MM.1S (cell line): ENCODE measurements around the gene SCP2.

Source experiments
- DNase-seq: peaks from one replicate; pipeline ENCODE4 v3.0.0-alpha.2; 2015
- H2AFZ ChIP-seq: fragments of 300-600 bp; sonication (generic); 2 replicates; pipeline ENCODE4 v1.6.0; 2016; ENCODE audit warnings: antibody characterized with exemption, low read length
- H3F3A ChIP-seq: fragments of 300-600 bp; sonication (generic); 2 replicates; pipeline ENCODE4 v1.6.1; 2016; ENCODE audit warnings: mild to moderate bottlenecking, antibody characterized with exemption, low read length, moderate library complexity, mixed read lengths; ENCODE audit not compliant: insufficient read depth
- H3K27ac ChIP-seq: fragments of 300-600 bp; sonication (generic); 2 replicates; pipeline ENCODE4 v1.5.1; 2016; ENCODE audit warnings: mild to moderate bottlenecking, low read length
- H3K27me3 ChIP-seq: fragments of 300-600 bp; sonication (generic); replicated peaks from 2 replicates; pipeline ENCODE4 v1.6.0; 2016; ENCODE audit warnings: low read length; ENCODE audit not compliant: insufficient read depth
- H3K36me3 ChIP-seq: fragments of 300-600 bp; sonication (generic); replicated peaks from 2 replicates; pipeline ENCODE4 v1.6.1; 2016; ENCODE audit warnings: mild to moderate bottlenecking, low read length, mixed read lengths; ENCODE audit not compliant: insufficient read depth
- H3K4me1 ChIP-seq: fragments of 300-600 bp; sonication (generic); 2 replicates; pipeline ENCODE4 v1.6.1; 2016; ENCODE audit warnings: low read length, mixed read lengths
- H3K4me2 ChIP-seq: fragments of 300-600 bp; sonication (generic); 2 replicates; pipeline ENCODE4 v1.6.0; 2016; ENCODE audit warnings: low read depth, low read length
- H3K4me3 ChIP-seq: fragments of 300-600 bp; sonication (generic); 2 replicates; pipeline ENCODE4 v1.5.1; 2016; ENCODE audit warnings: low read length, mixed read lengths
- H3K79me2 ChIP-seq: fragments of 300-600 bp; sonication (generic); 2 replicates; pipeline ENCODE4 v1.6.1; 2016; ENCODE audit warnings: mixed run types, low read length, mixed read lengths
- H3K9ac ChIP-seq: fragments of 300-600 bp; sonication (generic); 2 replicates; pipeline ENCODE4 v1.6.1; 2016; ENCODE audit warnings: low read length, mixed read lengths
- H3K9me2 ChIP-seq: fragments of 300-600 bp; sonication (generic); replicated peaks from 2 replicates; pipeline ENCODE4 v1.6.1; 2016; ENCODE audit warnings: mild to moderate bottlenecking, low read length, mixed read lengths; ENCODE audit not compliant: insufficient read depth
- H3K9me3 ChIP-seq: fragments of 300-600 bp; sonication (generic); replicated peaks from 2 replicates; pipeline ENCODE4 v1.6.1; 2016; ENCODE audit warnings: mild to moderate bottlenecking, low read length, mixed read lengths; ENCODE audit not compliant: insufficient read depth
- H4K20me1 ChIP-seq: fragments of 300-600 bp; sonication (generic); 2 replicates; pipeline ENCODE4 v1.6.1; 2016; ENCODE audit warnings: mild to moderate bottlenecking, low read length, moderate library complexity, mixed read lengths; ENCODE audit not compliant: insufficient read depth
- CTCF ChIP-seq: fragments of 300-600 bp; sonication (generic); IDR thresholded peaks from 2 replicates; pipeline ENCODE4 v1.5.1; 2016; ENCODE audit warnings: antibody characterized with exemption, low read length, mixed read lengths
- EZH2 ChIP-seq: fragments of 300-600 bp; sonication (generic); optimal IDR thresholded peaks from 2 replicates; pipeline ENCODE3; 2017; ENCODE audit warnings: low read depth, mild to moderate bottlenecking, antibody characterized with exemption, low read length, mixed read lengths
- EZH2phosphoT487 ChIP-seq: fragments of 300-600 bp; sonication (generic); IDR thresholded peaks from 2 replicates; pipeline ENCODE4 v1.6.1; 2018; ENCODE audit warnings: antibody characterized with exemption, low read length

The SCP2 gene

GRCh38 chr1:52920791-52921291 is 6.2 kb upstream of the SCP2 start:
- Histone ChIP-seq H3K27me3 (no peaks in the 10 kb centered on the region), H3K4me1 (no peaks in the 10 kb centered on the region), H3K9ac (no peak overlapping the region), H3F3A (no peaks in the 10 kb centered on the region), H3K36me3 (no peaks in the 10 kb centered on the region), H3K4me3 (peak overlapping the region; percentile 57), H2AFZ (peak overlapping the region; percentile 78), H4K20me1 (no peaks in the 10 kb centered on the region), H3K4me2 (peak overlapping the region; percentile 64; the same call in 1 of the 2 replicates), H3K9me2 (no peaks in the 10 kb centered on the region), H3K9me3 (no peaks in the 10 kb centered on the region), H3K27ac (no peak overlapping the region), H3K79me2 (no peaks in the 10 kb centered on the region)
- no peak for DNase-seq
- TF ChIP-seq EZH2 (no peak), EZH2phosphoT487 (no peak), CTCF (no peak)

GRCh38 chr1:52925571-52926005 is 1.5 kb upstream of the SCP2 start:
- Histone ChIP-seq H3K4me2 (no peak overlapping the region), H3K9ac (no peak overlapping the region), H3F3A (no peaks in the 10 kb centered on the region), H2AFZ (no peak overlapping the region), H4K20me1 (no peaks in the 10 kb centered on the region), H3K9me2 (no peaks in the 10 kb centered on the region), H3K4me3 (no peak overlapping the region), H3K27ac (no peak overlapping the region), H3K79me2 (peaks cover 3% of the 10 kb centered on the region; the same call in 1 of the 2 replicates), H3K27me3 (no peaks in the 10 kb centered on the region), H3K9me3 (no peaks in the 10 kb centered on the region), H3K4me1 (0 out of 2 replicates have a peak, but pooled peaks cover 2% of the 10 kb centered on the region), H3K36me3 (no peaks in the 10 kb centered on the region)
- TF ChIP-seq CTCF (no peak), EZH2 (no peak), EZH2phosphoT487 (no peak)
- no peak for DNase-seq

GRCh38 chr1:52926864-52927211 is 238 bp upstream of the SCP2 start:
- DNase-seq = no peak
- no peaks in the 10 kb centered on the region for H3K27me3 ChIP-seq
- H3K36me3 ChIP-seq = no peaks in the 10 kb centered on the region
- H4K20me1 ChIP-seq = no peaks in the 10 kb centered on the region
- H3K27ac ChIP-seq = no peak overlapping the region
- no peak for TF ChIP-seq CTCF
- no peak for TF ChIP-seq EZH2
- TF ChIP-seq EZH2phosphoT487 = no peak
- 0 out of 2 replicates have a peak, but pooled peaks cover 2% of the 10 kb centered on the region for H3K4me1 ChIP-seq
- peak overlapping the region; percentile 41; the same call in 1 of the 2 replicates for H3K9ac ChIP-seq
- peak overlapping the region; percentile 97 for H2AFZ ChIP-seq
- H3K4me2 ChIP-seq = peak overlapping the region; percentile 99
- H3K9me2 ChIP-seq = no peaks in the 10 kb centered on the region
- H3K4me3 ChIP-seq = peak overlapping the region; percentile 88
- H3K79me2 ChIP-seq = peaks cover 3% of the 10 kb centered on the region; the same call in 1 of the 2 replicates
- no peaks in the 10 kb centered on the region for H3F3A ChIP-seq
- no peaks in the 10 kb centered on the region for H3K9me3 ChIP-seq
